ENCODE measurements around the gene JPH3.
"Not testable (repeated sequence)": the region's sequence is repeated elsewhere in the genome, so short reads cannot be mapped to it uniquely, and the experiment has no call there.

JPH3 gene

DNA sequence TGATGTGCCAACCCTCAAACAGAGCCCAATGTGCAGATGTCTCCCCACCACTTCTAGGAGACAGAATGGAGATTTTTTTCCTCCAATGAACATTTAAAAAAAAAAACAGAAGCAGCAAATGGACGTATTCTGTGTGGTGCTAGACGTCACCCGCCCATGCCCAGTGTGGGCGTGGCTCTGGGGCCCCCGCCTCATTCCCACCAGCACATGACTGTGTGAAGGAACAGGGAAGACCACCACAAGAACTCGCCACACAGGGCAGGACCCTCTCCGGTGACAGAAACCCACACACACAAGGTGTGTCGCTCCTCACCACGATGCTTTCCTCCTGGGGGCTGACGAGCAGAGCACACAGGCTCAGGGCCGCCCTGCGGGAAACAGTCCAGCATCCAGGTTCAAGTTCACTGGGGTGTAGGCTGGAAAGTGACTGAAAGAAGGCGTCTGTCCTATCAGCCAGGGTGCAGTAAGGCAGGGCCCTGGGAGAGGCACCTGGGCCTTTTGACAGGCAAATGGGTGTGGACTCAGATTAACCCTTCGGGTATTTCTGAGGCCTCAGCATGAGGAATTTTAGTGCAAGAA, 110.0 kb downstream of the JPH3 start:
- no peak overlapping the region for H3K4me3 ChIP-seq (ENCODE audit: low read length)
- TF ChIP-seq, protein P1, sequence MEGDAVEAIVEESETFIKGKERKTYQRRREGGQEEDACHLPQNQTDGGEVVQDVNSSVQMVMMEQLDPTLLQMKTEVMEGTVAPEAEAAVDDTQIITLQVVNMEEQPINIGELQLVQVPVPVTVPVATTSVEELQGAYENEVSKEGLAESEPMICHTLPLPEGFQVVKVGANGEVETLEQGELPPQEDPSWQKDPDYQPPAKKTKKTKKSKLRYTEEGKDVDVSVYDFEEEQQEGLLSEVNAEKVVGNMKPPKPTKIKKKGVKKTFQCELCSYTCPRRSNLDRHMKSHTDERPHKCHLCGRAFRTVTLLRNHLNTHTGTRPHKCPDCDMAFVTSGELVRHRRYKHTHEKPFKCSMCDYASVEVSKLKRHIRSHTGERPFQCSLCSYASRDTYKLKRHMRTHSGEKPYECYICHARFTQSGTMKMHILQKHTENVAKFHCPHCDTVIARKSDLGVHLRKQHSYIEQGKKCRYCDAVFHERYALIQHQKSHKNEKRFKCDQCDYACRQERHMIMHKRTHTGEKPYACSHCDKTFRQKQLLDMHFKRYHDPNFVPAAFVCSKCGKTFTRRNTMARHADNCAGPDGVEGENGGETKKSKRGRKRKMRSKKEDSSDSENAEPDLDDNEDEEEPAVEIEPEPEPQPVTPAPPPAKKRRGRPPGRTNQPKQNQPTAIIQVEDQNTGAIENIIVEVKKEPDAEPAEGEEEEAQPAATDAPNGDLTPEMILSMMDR (conservative IDR thresholded peaks at IDR 0.05; ENCODE audit: low read depth, low read length), result no peak
- DNase-seq (ENCODE audit: low read depth), result no peak

DNA sequence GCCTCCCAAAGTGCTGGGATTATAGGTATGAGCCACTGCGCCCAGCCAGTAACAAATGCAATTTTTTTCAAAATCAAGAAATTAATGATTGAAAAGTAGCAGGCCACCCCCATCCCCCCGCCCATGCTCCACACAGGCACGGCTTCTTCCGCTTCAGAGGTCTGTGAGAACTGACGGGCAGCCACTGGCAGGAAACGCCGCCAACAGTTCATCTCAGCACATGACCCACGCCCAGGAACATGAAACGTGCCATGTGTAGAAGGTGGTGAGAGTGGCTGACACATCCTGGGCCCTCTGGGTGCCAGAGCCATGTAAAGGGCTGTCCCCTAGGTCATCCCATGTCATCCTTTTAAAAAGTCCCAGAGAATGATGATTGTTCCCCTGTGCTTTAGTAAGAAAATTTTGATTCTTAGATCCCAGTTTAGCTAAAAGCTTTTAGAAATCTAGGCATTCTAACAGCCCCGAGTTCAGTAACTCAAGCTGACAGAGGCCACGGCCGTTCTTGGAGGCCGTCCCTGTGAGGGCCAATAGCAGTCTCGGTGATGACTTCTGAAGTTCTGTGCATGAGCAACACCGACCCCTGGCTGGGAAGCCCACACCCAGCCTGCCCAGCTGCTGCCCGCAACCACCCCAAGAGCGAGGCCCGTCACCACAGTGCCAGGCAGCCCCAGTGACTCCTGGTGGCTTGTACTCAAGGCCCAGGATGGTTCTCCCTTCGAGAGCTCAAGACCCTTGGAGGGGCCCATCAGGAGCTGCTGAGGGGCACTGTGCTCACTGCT, 111.3 kb downstream of the JPH3 start:
- TF ChIP-seq, protein P1 (conservative IDR thresholded peaks at IDR 0.05; ENCODE audit: low read depth, low read length), result no peak
- no peak for DNase-seq (ENCODE audit: low read depth)
- H3K4me3 ChIP-seq (ENCODE audit: low read length), result no peak overlapping the region

DNA sequence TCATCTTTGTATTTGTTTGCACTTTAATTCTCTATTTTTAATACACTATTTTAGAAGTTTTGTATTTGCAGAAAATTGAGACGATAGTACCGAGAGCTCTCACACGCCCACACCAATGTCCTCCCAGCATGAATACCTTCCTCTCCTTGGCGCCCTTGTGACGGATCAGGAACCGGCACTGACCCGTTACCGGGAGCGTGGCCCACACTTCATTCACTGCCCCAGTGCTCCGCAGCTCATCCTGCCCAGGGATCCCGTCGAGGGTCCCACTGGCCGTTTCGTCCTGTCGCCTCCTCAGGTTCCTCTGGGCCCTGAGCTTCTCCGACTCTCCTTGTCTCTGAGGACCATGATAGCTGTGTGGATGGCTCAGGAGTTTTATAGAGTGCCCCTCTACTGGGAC, 112.9 kb downstream of the JPH3 start:
- TF ChIP-seq, protein P1 (conservative IDR thresholded peaks at IDR 0.05; ENCODE audit: low read depth, low read length), result no peak
- no peak overlapping the region for H3K4me3 ChIP-seq (ENCODE audit: low read length)
- DNase-seq (ENCODE audit: low read depth), result no peak

DNA sequence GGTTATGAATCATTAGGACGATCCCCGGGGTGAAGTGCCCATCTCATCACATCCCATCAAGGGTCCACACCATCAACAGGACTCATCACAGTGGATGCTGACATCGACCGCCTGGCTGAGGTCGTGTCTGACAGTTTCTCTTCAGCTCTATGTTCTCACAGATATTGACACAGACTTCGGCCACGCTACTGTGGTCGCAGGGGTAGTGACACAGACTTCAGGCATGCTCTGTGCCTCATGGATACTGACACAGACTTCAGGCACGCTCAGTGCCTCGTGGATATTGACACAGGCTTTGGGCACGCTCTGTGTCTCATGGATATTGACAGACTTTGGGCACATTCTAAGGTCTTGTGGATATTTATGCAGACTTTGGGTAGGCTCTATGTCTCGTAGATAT, 113.3 kb downstream of the JPH3 start:
- TF ChIP-seq, protein P1 (conservative IDR thresholded peaks at IDR 0.05; ENCODE audit: low read depth, low read length), result no peak
- no peak overlapping the region for H3K4me3 ChIP-seq (ENCODE audit: low read length)
- DNase-seq (ENCODE audit: low read depth), result no peak

DNA sequence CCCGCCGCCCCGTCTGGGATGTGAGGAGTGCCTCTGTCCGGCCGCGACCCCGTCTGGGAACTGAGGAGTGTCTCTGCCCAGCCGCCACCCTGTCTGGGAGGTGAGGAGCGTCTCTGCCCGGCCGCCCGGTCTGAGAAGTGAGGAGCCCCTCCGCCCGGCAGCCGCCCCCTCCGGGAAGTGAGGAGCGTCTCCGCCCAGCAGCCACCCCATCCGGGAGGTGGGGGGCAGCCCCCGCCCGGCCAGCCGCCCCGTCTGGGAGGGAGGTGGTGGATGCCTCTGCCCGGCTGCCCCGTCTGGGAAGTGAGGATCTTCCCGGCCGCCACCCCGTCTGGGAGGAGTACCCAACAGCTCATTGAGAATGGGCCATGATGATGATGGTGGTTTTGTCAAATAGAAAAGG, 116.5 kb downstream of the JPH3 start:
- H3K4me3 ChIP-seq (ENCODE audit: low read length), result not testable (repeated sequence)

DNA sequence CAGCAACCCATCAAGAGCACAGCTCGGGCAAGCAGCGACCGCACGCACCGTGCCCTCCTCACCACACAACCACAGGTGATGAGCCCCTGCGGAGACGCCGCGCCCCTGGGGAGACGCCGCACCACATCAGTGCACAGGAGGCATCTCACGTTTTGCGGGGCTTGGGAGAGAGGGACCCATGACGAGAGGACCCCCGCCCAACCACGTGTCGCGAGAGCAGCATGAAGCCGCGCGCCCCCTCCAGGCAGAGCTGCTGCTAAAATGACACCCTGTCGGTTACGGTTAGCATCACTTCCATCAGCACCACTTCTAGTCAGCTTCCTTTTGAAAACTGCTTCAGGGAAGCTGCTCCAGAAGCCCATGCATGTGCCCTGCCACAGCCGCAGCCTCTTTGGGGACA, 118.1 kb downstream of the JPH3 start:
- H3K4me3 ChIP-seq (ENCODE audit: low read length), result no peak overlapping the region
- TF ChIP-seq, protein P1 (conservative IDR thresholded peaks at IDR 0.05; ENCODE audit: low read depth, low read length), result no peak
- DNase-seq (ENCODE audit: low read depth), result no peak

More for the DNA sequence above, 116.5 kb downstream of the JPH3 start:
- not testable (repeated sequence) for DNase-seq (ENCODE audit: low read depth)

DNA sequence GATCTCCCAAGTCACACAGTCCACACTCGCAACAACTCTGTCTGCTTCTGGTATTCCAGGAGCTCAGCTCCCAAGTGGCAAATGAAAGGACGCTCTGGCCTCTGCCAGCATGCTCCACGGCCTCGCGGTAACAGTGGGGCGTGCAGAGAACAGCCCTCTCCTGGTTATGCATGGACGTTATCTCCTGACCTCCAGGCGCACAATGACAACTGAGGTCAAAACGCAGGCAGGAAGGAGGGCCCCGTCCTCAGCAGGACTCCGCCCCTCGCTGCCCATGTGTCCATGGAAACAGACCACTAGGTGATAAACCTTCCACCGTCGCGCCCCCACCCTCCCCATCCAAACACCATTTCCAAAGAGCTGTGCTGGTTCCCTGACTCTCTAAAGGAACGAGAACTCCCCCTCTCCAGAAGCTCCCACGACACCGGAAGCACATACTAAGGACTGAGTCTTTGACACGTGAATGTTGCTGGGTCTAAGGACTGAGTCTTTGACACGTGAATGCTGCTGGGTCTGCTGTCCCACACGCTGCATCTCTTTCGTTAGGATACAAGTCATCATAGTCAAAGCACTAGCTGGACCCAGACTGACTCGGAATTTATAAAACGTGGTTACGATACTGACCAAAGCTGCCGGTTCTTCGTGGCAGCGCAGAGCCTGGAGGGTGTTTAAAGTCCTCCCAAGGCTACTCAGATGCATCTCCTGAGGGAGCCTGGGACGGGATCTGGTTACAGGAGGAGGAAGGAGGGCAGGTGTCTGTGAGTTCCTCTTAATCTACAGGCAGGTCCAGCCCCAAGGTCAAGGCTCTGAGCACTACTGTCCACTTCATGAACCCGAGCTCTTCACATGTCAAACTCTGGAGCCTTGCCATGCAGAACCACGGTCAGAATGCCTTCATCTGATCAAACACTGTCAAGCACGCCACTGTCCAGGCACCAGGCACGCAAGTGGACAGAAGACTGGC, 119.6 kb downstream of the JPH3 start:
- DNase-seq (ENCODE audit: low read depth), result no peak
- no peak overlapping the region for H3K4me3 ChIP-seq (ENCODE audit: low read length)
- TF ChIP-seq, protein P1 (conservative IDR thresholded peaks at IDR 0.05; ENCODE audit: low read depth, low read length), result no peak
